Keratinocyte (primary cell): ENCODE results near the gene ROBO4.

ENCODE experiments used
- CTCF ChIP-seq, 3 experiments: IDR thresholded peaks in 1 of 3; conservative IDR thresholded peaks in 1 of 3; optimal IDR thresholded peaks in 1 of 3; 2 replicates in 2 of 3; 3 replicates in 1 of 3; pipeline versions ENCODE3 to v1.5.1; 2011; ENCODE audit warnings: low read length in 3 of 3, mild to moderate bottlenecking in 3 of 3, moderate library complexity in 2 of 3, control low read depth in 1 of 3, inconsistent platforms in 1 of 3; ENCODE audit not compliant: insufficient read depth in 2 of 3; ENCODE audit errors: extremely low read depth in 1 of 3
- EZH2 ChIP-seq: IDR thresholded peaks from one replicate; pipeline ENCODE4 v1.6.1; 2012; ENCODE audit warnings: inconsistent platforms, mild to moderate bottlenecking, low read length, moderate library complexity

GRCh38 chr11:124864892-124865180 lies 32.8 kb downstream of the ROBO4 start:
- no peak for TF ChIP-seq CTCF (optimal IDR thresholded peaks at IDR 0.05 in 1 of 3, IDR thresholded peaks at IDR 0.05 in 1 of 3, conservative IDR thresholded peaks at IDR 0.05 in 1 of 3; ENCODE audit: extremely low read depth in 1 of 3, insufficient read depth in 2 of 3, low read length in 3 of 3)
- TF ChIP-seq EZH2, result peak; percentile 54
